GM12878 (cell line): Measurements from ENCODE around the gene LIN28B. TPM values are rescaled to one million over a fixed set of nuclear protein-coding genes. Genes with fewer than 3 reads are reported as not detected.

Source experiments
- ATAC-seq: fragments of 200-7000 bp; cut with Tn5 transposase; 3 replicates; pipeline ENCODE4 v1.9.1; 2020; ENCODE audit warnings: mild to moderate bottlenecking, moderate library complexity
- BruUV-seq: library from RNA; stranded (reverse); fragments of 400-500 nt; replicated peaks from 2 replicates; lab custom pipeline; 2021; lab: Mats Ljungman, UMichigan
- CTCF ChIA-PET: fragments of 300-600 bp; sonication (Branson Sonifier 250); formaldehyde crosslinking; extraction: SDS; loops from one replicate; lab custom pipeline; 2021; ENCODE audit warnings: inconsistent platforms; lab: Yijun Ruan, JAX
- POLR2A ChIA-PET: fragments of 350-600 bp; formaldehyde crosslinking; extraction: SDS; loops from one replicate; lab custom pipeline; 2021; ENCODE audit warnings: inconsistent platforms; lab: Charles Lee
- RAD21 ChIA-PET: fragments of 300-600 bp; sonication (Branson Sonifier 250); formaldehyde crosslinking; loops from one replicate; lab custom pipeline; 2023; ENCODE audit warnings: antibody characterized with exemption; ENCODE audit not compliant: unreplicated experiment; lab: Charles Lee
- SMC1A ChIA-PET: fragments of 300-600 bp; sonication (Branson Sonifier 250); formaldehyde crosslinking; loops from one replicate; lab custom pipeline; 2023; ENCODE audit not compliant: unreplicated experiment, uncharacterized antibody; lab: Charles Lee
- DNase-seq: peaks from one replicate; pipeline ENCODE4 v3.0.0-alpha.2; 2011; ENCODE audit warnings: low read depth, low spot score
- FAIRE-seq: peaks from 3 replicates; lab custom pipeline; 2011; peaks lifted over from hg19 to GRCh38; lab: Jason Lieb, UNC
- H2AFZ ChIP-seq: 2 replicates; pipeline ENCODE4 v1.6.0; 2011; ENCODE audit warnings: low read depth, low read length, control low read depth; ENCODE audit not compliant: control insufficient read depth
- H3K27ac ChIP-seq: 2 replicates; pipeline ENCODE4 v1.5.1; 2011; ENCODE audit warnings: control low read depth; ENCODE audit not compliant: control insufficient read depth, insufficient read depth
- H3K27me3 ChIP-seq, 2 experiments: replicated peaks in 1 of 2; 2 replicates each; pipeline versions ENCODE4 v1.6.0 to v1.6.1; 2011; ENCODE audit warnings: low read length in 1 of 2; ENCODE audit not compliant: control insufficient read depth in 2 of 2, insufficient read depth in 2 of 2
- H3K36me3 ChIP-seq, 2 experiments: 2 replicates each; pipeline ENCODE4 v1.5.1; 2011; ENCODE audit warnings: low read length in 1 of 2; ENCODE audit not compliant: control insufficient read depth in 2 of 2, insufficient read depth in 2 of 2
- H3K4me1 ChIP-seq: 2 replicates; pipeline ENCODE4 v1.6.1; 2011; ENCODE audit warnings: mild to moderate bottlenecking, low read length, moderate library complexity, mixed read lengths; ENCODE audit not compliant: control insufficient read depth, insufficient read depth
- H3K4me2 ChIP-seq: 2 replicates; pipeline ENCODE4 v1.6.0; 2011; ENCODE audit warnings: control low read depth; ENCODE audit not compliant: control insufficient read depth, insufficient read depth
- H3K4me3 ChIP-seq: fragments of 200-600 bp; sonication (generic); 2 replicates; pipeline ENCODE4 v1.5.1; 2016
- H3K79me2 ChIP-seq: 2 replicates; pipeline ENCODE4 v1.6.0; 2011; ENCODE audit warnings: low read length; ENCODE audit not compliant: control insufficient read depth, insufficient read depth
- H3K9ac ChIP-seq: 2 replicates; pipeline ENCODE4 v1.8.0; 2011; ENCODE audit warnings: low read length, control low read depth, mixed read lengths; ENCODE audit not compliant: control insufficient read depth, insufficient read depth
- H3K9me3 ChIP-seq: replicated peaks from 3 replicates; pipeline ENCODE4 v1.5.1; 2011; ENCODE audit warnings: mild to moderate bottlenecking, low read length; ENCODE audit not compliant: control insufficient read depth, insufficient read depth
- H4K20me1 ChIP-seq: 2 replicates; pipeline ENCODE4 v1.6.0; 2011; ENCODE audit not compliant: control insufficient read depth, insufficient read depth
- ASH2L ChIP-seq: fragments of 300-600, 200-600 bp; sonication (generic); IDR thresholded peaks from 2 replicates; pipeline ENCODE4 v1.6.1; 2017; ENCODE audit warnings: low read depth, mild to moderate bottlenecking, borderline replicate concordance
- BHLHE40 ChIP-seq, 2 experiments: fragments of 450-650 bp in 1 of 2; IDR thresholded peaks; 2 replicates each; pipeline ENCODE4 v1.6.1; 2011 to 2017; ENCODE audit warnings: low read depth in 2 of 2, borderline replicate concordance in 1 of 2, improper control_type of control experiment in 1 of 2, low read length in 1 of 2, mild to moderate bottlenecking in 1 of 2
- E2F4 ChIP-seq: IDR thresholded peaks from 2 replicates; pipeline ENCODE4 v1.6.1; 2012; ENCODE audit warnings: low read depth, low read length, improper control_type of control experiment
- HDAC6 ChIP-seq: fragments of 200-600 bp; sonication (generic); IDR thresholded peaks from one replicate; pipeline ENCODE4 v1.8.0; 2017; ENCODE audit warnings: antibody characterized with exemption; ENCODE audit not compliant: unreplicated experiment
- MXI1 ChIP-seq: fragments of 150-350 bp; IDR thresholded peaks from 2 replicates; pipeline ENCODE4 v1.6.1; 2011; ENCODE audit warnings: low read depth, mild to moderate bottlenecking, inconsistent platforms, low read length, improper control_type of control experiment
- NRF1 ChIP-seq: conservative IDR thresholded peaks from 2 replicates; pipeline ENCODE4 v1.6.1; 2011; ENCODE audit warnings: mild to moderate bottlenecking, low read depth, low read length, improper control_type of control experiment
- PAX5 ChIP-seq: IDR thresholded peaks from 2 replicates; pipeline ENCODE4 v1.6.1; 2011; ENCODE audit warnings: low read depth, low read length, borderline replicate concordance
- TAF1 ChIP-seq: IDR thresholded peaks from 2 replicates; pipeline ENCODE4 v1.6.1; 2011; ENCODE audit warnings: mild to moderate bottlenecking, low read depth, low read length, borderline replicate concordance
- TARDBP ChIP-seq: IDR thresholded peaks from 2 replicates; pipeline ENCODE4 v1.6.1; 2016; ENCODE audit warnings: borderline replicate concordance
- TBL1XR1 ChIP-seq: IDR thresholded peaks from 2 replicates; pipeline ENCODE4 v1.6.1; 2012; ENCODE audit warnings: low read depth, low read length, improper control_type of control experiment
- TCF12 ChIP-seq: IDR thresholded peaks from 2 replicates; pipeline ENCODE4 v1.6.1; 2011; ENCODE audit warnings: low read depth, mild to moderate bottlenecking, low read length
- USF2 ChIP-seq: IDR thresholded peaks from 2 replicates; pipeline ENCODE4 v1.6.1; 2011; ENCODE audit warnings: low read depth, low read length, improper control_type of control experiment, borderline replicate concordance
- ZBTB33 ChIP-seq: fragments of 450-650 bp; IDR thresholded peaks from 2 replicates; pipeline ENCODE4 v1.6.1; 2017; ENCODE audit warnings: mild to moderate bottlenecking
- ZZZ3 ChIP-seq: IDR thresholded peaks from 2 replicates; pipeline ENCODE4 v1.6.1; 2011; ENCODE audit warnings: low read depth; ENCODE audit not compliant: control insufficient read depth, insufficient read length
- WGBS: methylation state at CpG from one replicate; pipeline ENCODE4 v1.1.6; 2016; ENCODE audit warnings: low lambda C conversion rate; ENCODE audit not compliant: insufficient replicate concordance, insufficient coverage; ENCODE audit errors: missing lambda C conversion rate; 5-methylcytosine and 5-hydroxymethylcytosine counted together
- in situ Hi-C: fragments of 300-500 bp; cut with MboI; formaldehyde crosslinking; loops from 9 replicates; pipeline ENCODE4 v1.14.3; 2018; ENCODE audit warnings: mixed read lengths
- intact Hi-C: fragments of 100-400 bp; cut with micrococcal nuclease; formaldehyde crosslinking; loops from one replicate; pipeline ENCODE4 v1.14.2; 2022; ENCODE audit not compliant: unreplicated experiment
- polyA plus RNA-seq, 11 experiments: library from polyadenylated mRNA; depleted of rRNA in 4 of 11; unstranded in 6 of 11; stranded (reverse) in 5 of 11; fragments of >200 nt; fragmentation: Nextera tagmentation in 4 of 11; fragmentation: Illumina TruSeq in 1 of 11; extraction: Ambion mirVana in 4 of 11; extraction: Trizol in 1 of 11; gene quantifications; 1 replicate in 1 of 11; 2 replicates in 10 of 11; pipeline versions ENCODE4 v1.2.1 to v1.2.3, GENCODE V29; 2011 to 2016; ENCODE audit warnings: inconsistent platforms in 2 of 11, missing spikeins in 2 of 11, low read depth in 1 of 11
- total RNA-seq, 4 experiments: library from RNA; depleted of rRNA in 3 of 4; stranded (reverse); fragments of >200 nt in 3 of 4; fragmentation: Illumina TruSeq in 1 of 4; extraction: Trizol in 1 of 4; gene quantifications; 2 replicates each; pipeline versions ENCODE4 v1.2.1 to v1.2.3, GENCODE V29; 2013 to 2021

LIN28B gene
- total and polyA plus RNA-seq, 10 of the 15 experiments (the other 5 are each of a cell fraction or from before 2014, with no cell fraction given), result 0.01 to 2.4 (median 0.09) TPM; not detected in 6

- TF ChIP-seq ZBTB33 (no peak), TBL1XR1 (no peak)
- TF ChIP-seq, all 136 proteins: peak for 0
Observed at GRCh38 chr6:104958178-104959025, 1.5 kb downstream of the LIN28B start (continued).

GRCh38 chr6:104959026-104959858 lies 2.3 kb downstream of the LIN28B start:
- WGBS, result 13% methylated on average over 3 of the region's 3 CpGs
- POLR2A ChIA-PET, result no interaction called here
- DNase-seq (no peak), FAIRE-seq (no peak), ATAC-seq (peak; percentile 29; the same call in 2 of the 3 replicates)
- SMC1A ChIA-PET, result interaction anchor here (0.7 kb wide), 1 partner anchor 10 kb away, joined by 3 read pairs; no protein-coding TSS in a partner anchor
- CTCF ChIA-PET, result interaction anchor here (1.1 kb wide), 1 partner anchor 17 kb away, joined by 4 read pairs; no protein-coding TSS in a partner anchor
- Histone ChIP-seq H3K9ac (no peak overlapping the region), H3K4me3 (no peak overlapping the region), H3K4me2 (no peak overlapping the region), H4K20me1 (no peaks in the 10 kb centered on the region), H3K9me3 (no peaks in the 10 kb centered on the region; the same call in 2 of the 3 replicates), H3K79me2 (no peaks in the 10 kb centered on the region), H2AFZ (no peak overlapping the region), H3K4me1 (no peaks in the 10 kb centered on the region), H3K27me3 (peaks cover 1 to 10% of the 10 kb centered on the region in 2 experiments; a peak in 2 of 4 replicates), H3K36me3 (no peaks in the 10 kb centered on the region), H3K27ac (no peak overlapping the region)
- in situ Hi-C loops (no loop called here), intact Hi-C loops (loop anchor here (1.0 kb wide), 1 partner anchor 24 kb away; no protein-coding TSS in a partner anchor)
- no TSS peak for BruUV-seq
- RAD21 ChIA-PET, result no interaction called here
- TF ChIP-seq PAX5 (no peak), TARDBP (no peak), USF2 (no peak), BHLHE40 (IDR thresholded peaks at IDR 0.05; ENCODE audit: borderline replicate concordance in 1 of 2, low read depth in 2 of 2, low read length in 1 of 2) (no peak), TCF12 (no peak), ASH2L (no peak), HDAC6 (no peak), MXI1 (no peak), ZZZ3 (no peak), E2F4 (no peak), NRF1 (no peak), TAF1 (no peak)
